HG02798 (cell line): ENCODE measurements around the gene GABBR1.

Source experiments
- ATAC-seq: cut with Tn5 transposase; IDR thresholded peaks from one replicate; pipeline ENCODE4 v1.9.1; 2021; ENCODE audit warnings: mild to moderate bottlenecking; ENCODE audit not compliant: unreplicated experiment, poor library complexity

The GABBR1 gene

DNA sequence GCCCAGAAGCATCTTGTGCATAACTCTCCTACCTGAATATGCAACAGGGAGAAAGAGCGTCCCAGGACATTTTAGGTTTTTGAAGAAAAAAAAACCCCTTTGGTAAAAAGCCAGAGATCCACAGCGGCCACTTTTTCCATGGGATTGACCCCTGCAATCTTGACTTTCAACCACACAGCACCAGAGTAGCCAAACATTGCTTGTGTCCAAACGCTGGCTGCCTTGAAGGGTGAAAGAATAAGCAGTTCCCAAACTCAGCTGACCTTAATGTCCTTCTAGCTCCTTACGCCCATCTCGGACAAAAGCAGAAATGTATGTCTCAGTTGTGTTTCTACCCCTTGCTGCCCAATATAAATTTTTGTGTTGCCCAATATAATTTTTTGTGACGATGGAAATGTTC lies 22.7 kb upstream of the GABBR1 start:
- ATAC-seq = no peak

DNA sequence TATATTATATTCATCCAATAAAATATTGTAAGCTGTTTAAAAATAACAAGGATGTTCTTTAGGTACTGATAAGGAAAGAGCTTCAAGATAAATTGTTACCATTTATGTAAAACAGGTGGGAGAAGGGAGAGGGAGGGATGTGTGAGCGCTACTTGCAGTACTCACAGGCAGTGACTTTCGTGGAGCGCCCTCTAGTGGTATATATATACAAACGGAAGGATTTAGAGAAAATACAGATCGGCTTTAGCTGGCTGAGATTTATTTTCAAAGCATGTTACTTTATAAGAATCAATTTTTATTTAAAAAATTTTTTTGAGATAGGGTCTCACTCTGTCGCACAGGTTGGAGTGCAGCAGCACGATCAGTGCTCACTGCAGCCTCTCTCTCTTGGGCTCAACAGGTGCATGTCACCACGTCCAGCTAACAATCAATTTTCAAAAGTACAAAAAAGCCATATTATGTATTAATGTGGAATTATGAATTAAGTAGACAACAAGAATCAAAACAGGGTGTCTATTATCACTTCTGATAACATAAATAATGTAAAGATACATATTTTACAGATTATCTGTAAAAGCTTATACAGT lies 20.6 kb upstream of the GABBR1 start:
- ATAC-seq = no peak

DNA sequence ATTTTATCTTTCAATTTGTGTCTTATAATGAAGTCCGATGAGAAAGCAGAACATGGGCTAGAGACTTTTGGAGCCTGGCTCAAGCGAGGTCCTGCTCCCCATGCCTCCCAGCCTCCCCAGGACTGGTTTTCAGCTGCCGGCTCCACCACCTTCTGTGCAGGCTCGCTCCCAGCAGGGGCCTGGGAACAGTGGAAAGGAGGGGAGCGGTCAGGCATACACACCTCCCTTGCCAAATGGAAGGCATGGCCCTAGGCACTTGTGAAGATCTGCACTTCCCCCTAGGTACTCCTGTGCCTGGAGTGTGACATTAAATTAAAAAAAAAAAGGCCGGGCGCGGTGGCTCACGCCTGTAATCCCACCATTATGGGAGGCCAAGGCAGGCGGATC lies 19.2 kb upstream of the GABBR1 start:
- ATAC-seq = no peak

DNA sequence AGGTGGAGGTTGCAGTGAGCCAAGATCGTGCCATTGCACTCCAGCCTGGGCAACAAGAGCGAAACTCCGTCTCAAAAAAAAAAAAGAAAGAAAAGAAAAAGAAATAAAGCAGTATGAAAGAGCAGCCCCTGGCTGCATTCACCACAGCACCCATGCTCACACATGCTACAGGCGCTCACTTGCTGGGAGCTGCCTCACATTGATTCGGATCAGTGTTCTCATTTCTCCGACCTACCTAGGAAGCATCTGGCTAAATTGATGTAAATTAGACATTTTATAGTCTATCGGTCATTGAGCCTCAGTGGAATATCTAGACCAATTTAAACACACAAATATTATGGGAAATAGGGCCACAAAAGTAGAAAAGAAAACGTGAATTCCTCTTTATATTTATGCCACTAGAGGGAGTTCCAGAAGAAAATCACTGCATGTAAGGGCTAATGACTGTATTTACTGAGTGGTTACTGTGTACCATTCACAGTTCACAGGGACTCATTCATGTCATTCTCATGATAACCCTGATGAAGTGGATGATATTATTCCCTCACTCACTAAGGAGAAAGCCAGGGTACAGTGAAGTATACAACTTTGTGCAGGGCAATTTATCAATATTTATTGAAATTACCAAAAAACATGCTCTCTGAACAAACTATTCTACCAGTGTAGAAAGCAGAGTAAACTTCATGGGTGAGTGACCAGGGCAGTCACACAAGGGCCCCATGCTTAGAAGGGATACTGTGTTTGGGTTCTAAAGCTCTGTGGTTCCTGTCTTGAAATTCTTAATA lies 18.6 kb upstream of the GABBR1 start:
- ATAC-seq = no peak

DNA sequence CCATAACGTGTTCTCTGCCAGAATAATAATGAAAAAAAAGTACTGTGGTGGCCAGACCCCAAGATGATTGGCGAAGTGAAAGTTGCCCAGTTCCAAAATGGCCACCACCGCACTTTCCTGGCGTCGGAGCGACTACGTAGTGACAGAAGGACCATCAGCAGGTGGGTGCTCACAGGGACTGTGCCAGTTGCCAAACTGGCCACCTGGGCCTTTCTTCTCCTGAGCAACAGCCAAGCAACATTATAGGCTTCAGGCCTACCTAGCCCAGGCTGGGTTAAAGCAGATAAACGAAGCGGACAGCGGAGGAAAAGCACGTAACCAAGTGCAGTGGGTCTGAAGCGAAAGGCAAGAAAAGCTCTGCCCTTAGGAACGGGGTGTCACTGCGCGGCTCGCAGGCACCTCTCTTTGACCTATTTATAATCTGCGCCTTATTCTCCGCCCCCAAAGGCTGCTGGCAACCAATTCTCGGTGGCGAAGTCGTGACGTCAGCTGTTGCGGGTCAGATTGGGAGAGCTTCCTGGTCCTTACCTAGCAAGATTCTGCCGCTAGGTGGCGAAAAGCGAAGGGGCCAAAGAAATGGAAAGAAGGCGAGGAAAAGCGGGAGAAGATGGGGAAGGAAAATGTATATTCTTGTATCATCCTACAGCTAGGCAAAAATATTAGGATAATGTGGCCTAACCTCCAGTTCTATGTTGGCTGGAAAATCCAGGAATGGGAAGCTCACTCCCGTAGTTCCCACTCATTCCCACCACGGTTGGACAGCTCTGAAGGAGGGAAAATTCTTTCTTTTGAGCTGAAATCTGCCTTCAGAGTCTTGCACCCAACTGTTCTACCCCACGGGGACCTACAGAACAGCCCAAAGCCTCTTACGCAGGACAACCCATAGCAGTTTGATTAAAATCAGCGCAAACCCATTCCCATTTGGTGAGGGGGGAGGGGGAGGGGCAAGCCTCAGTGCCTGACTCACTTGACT lies 17.0 kb upstream of the GABBR1 start:
- peak; percentile 97 for ATAC-seq

DNA sequence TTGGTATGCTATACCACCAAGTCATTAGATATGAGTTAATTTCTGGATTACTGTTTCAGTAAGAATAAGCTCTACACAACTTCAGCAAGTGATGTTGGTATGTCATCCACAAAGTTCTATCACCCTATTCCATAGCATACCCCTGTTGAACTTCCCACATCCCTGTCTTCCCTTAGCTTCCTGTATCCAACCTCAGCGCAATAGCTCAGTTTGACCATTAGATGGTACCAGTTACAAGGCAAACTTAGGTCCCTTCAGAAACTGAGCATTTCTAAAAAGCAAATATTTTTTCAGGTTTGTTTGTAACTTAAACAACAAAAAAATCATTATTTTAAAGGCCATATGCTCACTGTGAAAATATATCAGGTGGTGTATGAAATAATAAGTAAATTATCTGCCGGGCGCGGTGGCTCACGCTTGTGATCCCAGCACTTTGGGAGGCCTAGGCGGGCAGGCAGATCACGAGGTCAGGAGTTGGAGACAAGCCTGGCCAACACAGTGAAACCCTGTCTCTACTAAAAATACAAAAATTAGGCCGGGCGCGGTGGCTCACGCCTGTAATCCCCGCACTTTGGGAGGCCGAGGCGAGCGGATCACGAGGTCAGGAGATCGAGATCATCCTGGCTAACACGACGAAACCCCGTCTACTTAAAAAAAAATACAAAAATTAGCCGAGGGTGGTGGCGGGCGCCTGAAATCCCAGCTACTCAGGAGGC lies 15.1 kb upstream of the GABBR1 start:
- no peak for ATAC-seq

DNA sequence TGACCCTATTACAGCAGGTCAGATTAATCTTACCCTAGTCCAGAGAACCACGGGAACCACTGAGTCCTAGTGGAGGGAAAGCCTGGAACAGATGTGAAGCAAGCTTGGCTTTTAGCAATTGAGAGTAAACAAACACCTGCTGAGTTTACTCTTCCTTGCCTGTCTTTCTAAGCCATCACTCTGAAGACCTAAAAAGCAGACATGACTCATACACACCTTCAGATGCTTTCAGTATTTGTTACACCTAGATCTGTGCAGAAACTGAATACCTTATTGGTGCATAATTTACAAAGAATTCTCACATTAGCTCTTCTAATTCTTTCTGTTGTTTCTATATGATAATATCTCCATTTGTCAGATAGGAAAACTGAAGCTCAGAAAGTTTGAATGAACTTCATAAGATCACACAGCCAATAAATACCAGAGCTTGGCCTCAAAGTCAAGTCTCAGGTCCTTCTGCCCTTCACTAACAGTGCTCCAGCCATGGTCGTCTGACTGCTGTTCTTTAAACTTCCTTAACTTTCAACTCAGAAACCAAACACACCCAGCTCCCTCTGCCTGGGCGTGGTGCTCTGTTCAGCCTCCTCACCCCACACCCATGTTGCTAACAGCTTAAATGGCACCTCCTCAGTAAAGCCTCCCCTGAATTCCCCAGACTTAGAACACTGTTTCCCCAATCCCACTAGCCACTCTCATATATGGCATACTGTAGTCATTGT lies 8.6 kb upstream of the GABBR1 start:
- ATAC-seq = no peak

DNA sequence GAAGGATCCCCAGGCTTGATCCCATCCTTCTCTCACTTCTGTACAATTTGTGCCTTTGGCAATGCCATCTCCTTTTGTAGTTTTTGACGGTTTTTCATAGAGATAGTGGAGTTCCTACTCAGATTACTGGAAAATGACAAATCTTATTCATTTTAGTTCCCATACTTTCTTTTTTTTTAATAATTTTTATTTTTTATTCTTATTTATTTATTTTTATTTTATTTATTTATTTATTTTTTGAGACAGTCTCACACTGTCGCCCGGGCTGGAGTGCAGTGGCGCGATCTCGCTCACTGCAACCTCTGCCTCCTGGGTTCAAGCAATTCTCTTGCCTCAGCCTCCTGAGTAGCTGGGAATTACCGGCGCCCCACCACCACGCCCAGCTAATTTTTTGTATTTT lies 4.3 kb upstream of the GABBR1 start:
- ATAC-seq = no peak

DNA sequence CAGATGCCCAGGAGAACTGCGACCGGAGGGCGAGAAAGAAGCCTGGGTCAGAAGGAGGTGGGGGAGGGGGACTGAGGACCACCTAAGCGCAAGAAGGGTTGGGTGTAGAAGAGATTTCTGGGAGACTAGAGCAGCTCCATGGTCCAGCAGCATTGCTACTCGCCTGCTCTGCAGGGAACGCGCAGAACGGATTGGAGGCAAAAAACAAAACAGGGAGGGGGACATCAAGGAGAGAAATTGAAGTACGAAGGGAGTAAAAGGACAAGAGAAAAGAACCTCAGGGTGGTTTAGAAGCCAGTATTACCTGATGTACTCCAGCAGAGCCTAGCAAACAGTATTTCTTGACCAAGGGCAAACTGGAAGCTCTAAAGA lies 537 bp upstream of the GABBR1 start:
- no peak for ATAC-seq

DNA sequence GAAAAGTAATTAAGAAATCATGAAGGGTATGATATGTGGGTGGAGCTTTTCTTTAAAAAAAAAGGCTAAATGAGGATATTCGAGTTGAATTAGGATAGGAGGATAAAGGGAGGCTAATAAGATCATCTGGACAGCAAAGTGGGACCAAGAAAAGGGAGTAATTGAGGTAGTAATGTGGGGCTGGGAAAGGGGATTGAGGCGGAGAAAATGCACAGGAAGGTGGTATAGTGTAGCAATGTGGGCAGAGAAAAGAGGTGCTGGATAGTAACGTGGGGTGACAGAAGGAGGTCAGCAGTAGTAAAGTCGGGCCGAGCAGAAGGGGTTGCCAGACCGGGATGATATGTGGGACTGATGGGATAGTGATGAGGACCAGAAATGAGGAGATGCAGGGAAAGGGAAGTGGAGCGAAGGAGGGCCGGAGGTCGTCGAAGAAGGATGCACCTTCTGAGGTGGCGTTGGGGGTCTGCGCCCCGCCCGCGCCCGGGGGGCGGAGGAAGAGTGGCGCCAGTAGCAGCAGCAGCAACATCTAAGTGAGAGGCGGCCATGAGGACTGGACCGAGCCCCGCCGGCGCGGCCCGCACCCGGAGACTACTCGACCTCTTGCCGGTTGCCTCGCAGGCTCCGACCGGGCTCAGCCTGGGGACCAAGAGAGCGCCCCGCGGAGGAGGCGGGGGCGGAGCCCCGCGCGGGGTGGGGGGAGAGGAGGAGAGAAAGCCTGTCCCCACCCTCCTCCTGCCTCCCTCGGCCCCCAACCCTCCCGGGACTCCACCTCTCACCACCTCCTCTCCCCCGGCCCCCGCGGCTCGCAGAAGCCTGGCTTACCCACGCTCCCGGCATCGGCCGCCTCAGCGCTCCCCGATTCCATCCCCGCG lies 887 bp downstream of the GABBR1 start:
- ATAC-seq = peak; percentile 31

DNA sequence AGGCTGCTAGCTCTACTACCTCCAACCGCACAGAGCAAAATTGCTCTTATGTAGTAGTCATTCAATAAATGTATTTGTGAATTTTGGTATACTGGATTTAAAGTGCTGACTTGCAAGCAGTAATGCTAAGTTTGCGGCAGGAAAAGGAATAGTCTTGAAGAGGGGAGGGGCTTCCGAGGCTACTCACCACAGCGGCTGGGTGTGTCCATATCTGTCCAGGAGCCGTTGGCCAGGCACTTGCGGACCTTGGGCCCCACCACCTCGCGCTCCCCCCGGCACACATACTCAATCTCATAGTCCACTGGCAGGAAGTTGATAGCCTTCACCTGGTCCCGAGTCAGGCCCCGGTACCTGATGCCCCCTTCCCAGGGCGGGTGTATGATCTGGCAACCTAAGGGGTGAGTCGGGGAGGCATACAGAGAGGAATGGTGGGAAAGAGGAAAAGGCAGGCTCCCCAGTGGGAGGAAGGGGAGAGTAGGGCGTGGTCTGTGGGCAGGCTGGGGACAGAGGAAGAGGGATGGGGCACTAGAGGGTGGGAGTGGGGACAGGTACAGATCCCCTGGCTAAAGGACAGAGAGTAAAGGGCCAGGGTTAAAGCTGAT lies 1.7 kb downstream of the GABBR1 start:
- no peak for ATAC-seq

DNA sequence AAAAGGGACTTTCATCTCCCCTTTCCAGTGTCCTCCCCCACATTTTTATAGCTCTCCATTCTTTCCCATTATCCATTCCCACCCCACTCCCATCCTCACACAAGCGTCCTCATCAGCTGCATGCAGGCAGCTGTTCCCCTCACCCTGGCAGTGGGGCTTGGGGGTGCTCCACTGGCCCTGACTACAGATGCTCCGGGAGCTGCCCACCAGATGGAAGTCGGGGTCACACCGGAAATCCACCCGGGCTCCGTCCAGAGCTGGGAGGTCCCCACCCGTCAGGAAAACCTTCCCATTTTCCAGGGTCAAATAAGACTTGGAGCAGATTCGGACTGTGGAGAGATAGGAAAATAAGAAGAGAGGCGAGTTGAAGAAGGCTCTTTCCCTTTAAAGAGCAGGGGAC lies 2.7 kb downstream of the GABBR1 start:
- no peak for ATAC-seq

DNA sequence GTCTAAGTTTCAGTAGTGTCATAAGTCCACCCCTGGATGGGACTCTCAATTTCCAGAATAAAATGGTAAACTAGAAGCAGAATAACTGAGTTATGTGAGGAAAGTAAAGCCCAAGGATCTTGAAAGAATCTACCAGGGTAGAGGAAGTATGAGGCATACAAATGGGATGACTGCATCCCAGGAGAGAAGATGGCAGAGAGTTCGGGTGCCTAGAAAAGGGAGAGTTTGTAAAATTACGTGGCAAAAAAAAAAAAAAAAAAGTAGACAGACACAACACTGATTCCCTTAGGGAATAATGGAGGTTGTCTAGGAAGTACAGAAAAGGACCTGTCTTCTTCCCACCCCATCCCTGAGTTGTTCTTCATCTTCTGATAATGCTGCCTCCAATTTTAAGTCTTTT lies 3.4 kb downstream of the GABBR1 start:
- ATAC-seq = no peak

DNA sequence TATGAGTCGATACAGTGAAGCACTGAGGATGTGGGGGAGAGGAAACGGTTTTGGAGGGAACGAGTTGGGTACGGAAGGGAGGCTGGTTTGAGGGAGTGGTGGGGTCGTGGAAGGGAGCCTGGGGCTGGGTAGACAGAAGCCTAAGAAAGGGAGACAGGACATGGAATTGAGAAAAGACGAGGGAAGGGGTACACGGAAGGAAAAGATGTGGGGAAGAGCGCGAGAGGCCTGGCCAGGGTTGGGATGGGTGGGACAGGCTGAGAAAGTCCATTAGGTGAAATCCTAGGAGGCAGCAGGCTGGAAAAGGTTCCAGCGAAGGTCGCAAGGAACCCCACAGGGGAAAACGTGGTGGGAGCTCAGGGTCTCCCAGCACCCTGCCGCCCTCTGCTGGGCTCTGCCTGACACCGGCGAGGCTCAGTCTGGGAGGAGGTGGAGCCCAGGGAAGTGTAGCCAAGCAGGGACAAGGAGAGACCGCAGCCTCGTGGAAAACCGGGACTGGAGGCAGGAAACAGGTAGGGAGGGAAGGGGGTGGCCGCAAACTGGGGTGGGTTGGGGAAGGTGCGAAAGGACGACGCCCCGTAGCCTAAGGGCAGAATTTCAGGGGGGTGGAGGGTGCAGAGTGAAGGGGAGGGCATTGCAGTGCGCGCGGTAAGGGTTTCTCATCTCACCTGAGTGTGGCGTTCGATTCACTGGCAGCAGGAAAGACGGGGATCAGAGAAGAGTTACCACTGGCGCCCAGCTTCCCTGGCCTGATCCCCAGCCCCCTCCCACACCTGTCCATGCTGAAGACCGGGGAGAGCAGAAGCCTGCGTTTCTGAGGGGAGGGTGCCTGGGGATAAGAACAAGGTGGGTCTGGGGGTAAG lies 4.3 kb downstream of the GABBR1 start:
- no peak for ATAC-seq

GRCh38 chr6:29627755-29628418 lies 5.1 kb downstream of the GABBR1 start:
- ATAC-seq = no peak

DNA sequence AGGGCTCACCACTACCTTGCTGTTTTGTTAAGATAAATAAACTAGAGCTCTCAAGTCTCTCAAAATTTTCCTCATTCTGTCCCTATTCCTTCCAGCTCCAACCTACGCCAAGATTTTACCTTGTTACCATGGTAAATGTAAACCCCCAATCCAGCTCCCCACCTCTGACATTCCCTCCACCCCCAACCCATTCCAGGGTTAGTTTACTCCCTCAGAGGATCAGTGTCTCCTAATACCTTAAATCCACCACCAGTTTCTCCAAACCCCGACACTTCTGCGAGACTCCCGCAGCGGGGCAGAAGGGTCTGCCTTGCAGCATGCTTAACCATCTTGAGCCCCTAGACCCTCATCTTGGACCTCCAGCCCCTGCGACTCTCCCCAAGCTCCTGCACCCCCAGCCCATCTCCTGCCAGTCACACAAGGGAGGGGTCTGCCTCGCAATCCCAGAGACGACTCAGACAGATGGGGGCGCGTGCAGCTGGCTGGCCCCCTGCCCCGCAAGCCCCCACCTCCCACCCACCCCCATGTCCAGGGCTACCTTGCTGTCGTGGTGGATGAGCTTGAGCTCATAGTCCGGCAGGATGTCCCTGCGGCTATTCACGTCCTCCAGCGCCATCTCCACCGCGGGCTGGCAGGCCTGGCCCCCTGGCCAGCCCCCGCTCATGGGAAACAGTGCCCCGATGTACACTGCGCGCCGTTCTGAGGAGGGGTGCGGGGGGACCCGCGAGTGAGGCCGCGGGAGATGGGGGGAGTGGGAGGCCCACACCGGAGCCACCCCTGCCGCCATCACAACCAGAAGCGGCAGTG lies 5.8 kb downstream of the GABBR1 start:
- no peak for ATAC-seq
